Colonic mucosa (tissue), 4 donors: ENCODE measurements around the gene GSG1L. TPM values are rescaled to one million over a fixed set of nuclear protein-coding genes. Genes with fewer than 3 reads are reported as not detected.

ENCODE experiments used
- DNase-seq: peaks from one replicate; pipeline ENCODE4 v3.0.0-alpha.2; 2020
- H3K27ac ChIP-seq: fragments of 200-600 bp; one replicate; pipeline ENCODE4 v1.8.0; 2021
- H3K27me3 ChIP-seq: fragments of 200-600 bp; one replicate; pipeline ENCODE4 v1.8.0; 2021
- H3K36me3 ChIP-seq: fragments of 200-600 bp; one replicate; pipeline ENCODE4 v1.8.0; 2021
- H3K4me1 ChIP-seq: fragments of 200-600 bp; one replicate; pipeline ENCODE4 v1.8.0; 2021; ENCODE audit warnings: mild to moderate bottlenecking
- H3K4me3 ChIP-seq: fragments of 200-600 bp; one replicate; pipeline ENCODE4 v1.8.0; 2021
- H3K9ac ChIP-seq, 2 donors: one replicate each; pipeline ENCODE4 v1.7.0; 2013; ENCODE audit warnings: control low read depth in 2 of 2, low read depth in 2 of 2, low read length in 2 of 2
- H3K9me3 ChIP-seq: fragments of 200-600 bp; one replicate; pipeline ENCODE4 v1.8.0; 2021
- intact Hi-C: fragments of 100-400 bp; cut with DNase I; formaldehyde crosslinking; loops from one replicate; pipeline ENCODE4 v1.14.1; 2022
- total RNA-seq, 2 donors: library from RNA; stranded (reverse); fragmentation: NEBNext Ultra II Directional in 1 of 2; extraction: Animal tissue kit (Norgen Biotek cat#: 25700) in 1 of 2; gene quantifications; one replicate each; pipeline ENCODE4 v1.2.1, GENCODE V29; 2021
- TF ChIP-seq, protein P1 (sequence below): fragments of 200-600 bp; IDR thresholded peaks from one replicate; pipeline ENCODE4 v1.8.0; 2022; ENCODE audit warnings: antibody characterized with exemption, mild to moderate bottlenecking
- donor health status: healthy.
- donor health status: DM: no; HTN: no; CAD: no.
- donor health status: DM: no; HTN: no; CAD: no.

GSG1L gene
- total RNA-seq, 2 donors from 2014 or later: 0.13 to 0.15 TPM

DNA sequence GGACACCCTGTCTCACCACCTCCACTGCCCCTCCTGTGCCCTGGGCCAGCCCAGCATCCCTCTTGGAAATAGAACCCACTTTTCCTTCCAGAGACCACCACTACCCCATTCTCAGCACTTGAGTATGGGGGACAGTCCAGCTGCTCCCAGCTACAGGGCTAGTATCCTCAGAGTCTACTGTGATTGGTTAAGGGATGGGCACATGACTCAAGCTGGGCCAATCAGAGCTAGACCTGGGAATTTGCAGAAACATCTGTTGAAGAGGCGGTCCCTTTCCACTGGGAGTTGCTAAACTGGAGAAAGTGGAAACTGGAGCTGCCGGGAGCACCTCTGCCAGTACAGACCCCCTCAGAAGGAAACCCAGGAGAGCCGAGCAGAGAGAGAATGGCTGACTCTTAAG lies 156.6 kb downstream of the GSG1L start:
- intact Hi-C loops: loop anchor here (10.0 kb wide), 1 partner anchor 48 kb away; no protein-coding TSS in a partner anchor
- no peaks in the 10 kb centered on the region for H3K36me3 ChIP-seq
- H3K4me3 ChIP-seq: no peak overlapping the region
- H3K27ac ChIP-seq: no peak overlapping the region
- H3K9me3 ChIP-seq: no peaks in the 10 kb centered on the region
- no peak overlapping the region for H3K9ac ChIP-seq
- no peak for DNase-seq
- H3K27me3 ChIP-seq: no peaks in the 10 kb centered on the region
- H3K4me1 ChIP-seq: no peaks in the 10 kb centered on the region
- TF ChIP-seq, protein P1, sequence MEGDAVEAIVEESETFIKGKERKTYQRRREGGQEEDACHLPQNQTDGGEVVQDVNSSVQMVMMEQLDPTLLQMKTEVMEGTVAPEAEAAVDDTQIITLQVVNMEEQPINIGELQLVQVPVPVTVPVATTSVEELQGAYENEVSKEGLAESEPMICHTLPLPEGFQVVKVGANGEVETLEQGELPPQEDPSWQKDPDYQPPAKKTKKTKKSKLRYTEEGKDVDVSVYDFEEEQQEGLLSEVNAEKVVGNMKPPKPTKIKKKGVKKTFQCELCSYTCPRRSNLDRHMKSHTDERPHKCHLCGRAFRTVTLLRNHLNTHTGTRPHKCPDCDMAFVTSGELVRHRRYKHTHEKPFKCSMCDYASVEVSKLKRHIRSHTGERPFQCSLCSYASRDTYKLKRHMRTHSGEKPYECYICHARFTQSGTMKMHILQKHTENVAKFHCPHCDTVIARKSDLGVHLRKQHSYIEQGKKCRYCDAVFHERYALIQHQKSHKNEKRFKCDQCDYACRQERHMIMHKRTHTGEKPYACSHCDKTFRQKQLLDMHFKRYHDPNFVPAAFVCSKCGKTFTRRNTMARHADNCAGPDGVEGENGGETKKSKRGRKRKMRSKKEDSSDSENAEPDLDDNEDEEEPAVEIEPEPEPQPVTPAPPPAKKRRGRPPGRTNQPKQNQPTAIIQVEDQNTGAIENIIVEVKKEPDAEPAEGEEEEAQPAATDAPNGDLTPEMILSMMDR: no peak

DNA sequence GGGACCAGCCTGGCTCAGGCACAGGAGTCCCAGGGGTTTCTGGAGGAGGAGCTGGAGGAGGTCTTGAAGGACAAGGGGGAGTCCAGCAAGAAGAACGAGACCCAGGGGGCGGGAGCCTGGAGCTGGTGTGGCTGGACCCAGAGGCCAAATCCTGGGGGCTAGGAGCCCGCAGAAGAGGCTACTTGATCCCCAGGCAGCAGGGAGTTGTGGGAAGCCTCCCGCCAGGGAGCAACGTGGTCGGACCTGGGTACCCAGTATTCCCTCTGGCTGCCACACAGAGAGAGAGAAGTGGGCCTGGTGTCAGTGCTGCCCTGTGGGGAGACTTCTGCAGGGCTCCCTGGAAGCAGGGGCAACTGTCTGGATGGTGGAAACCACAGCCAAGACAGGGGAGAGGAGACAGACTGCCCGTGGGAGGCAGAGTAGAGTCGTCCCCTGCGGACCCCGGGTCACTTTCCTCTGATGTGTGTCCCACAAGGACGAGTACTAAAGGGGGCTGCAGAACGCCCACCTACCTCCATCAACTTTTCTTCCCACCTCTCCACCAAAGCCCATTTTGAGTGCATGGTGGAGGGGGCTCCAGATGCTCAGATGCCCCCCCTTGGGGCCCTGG lies 160.4 kb downstream of the GSG1L start:
- DNase-seq: no peak
- Histone ChIP-seq H3K27me3 (no peaks in the 10 kb centered on the region), H3K9me3 (no peaks in the 10 kb centered on the region), H3K4me1 (no peaks in the 10 kb centered on the region), H3K36me3 (no peaks in the 10 kb centered on the region), H3K9ac (no peak overlapping the region), H3K4me3 (no peak overlapping the region), H3K27ac (no peak overlapping the region)
- TF ChIP-seq, protein P1: no peak
- intact Hi-C loops: loop anchor here (10.0 kb wide), 1 partner anchor 52 kb away; no protein-coding TSS in a partner anchor

DNA sequence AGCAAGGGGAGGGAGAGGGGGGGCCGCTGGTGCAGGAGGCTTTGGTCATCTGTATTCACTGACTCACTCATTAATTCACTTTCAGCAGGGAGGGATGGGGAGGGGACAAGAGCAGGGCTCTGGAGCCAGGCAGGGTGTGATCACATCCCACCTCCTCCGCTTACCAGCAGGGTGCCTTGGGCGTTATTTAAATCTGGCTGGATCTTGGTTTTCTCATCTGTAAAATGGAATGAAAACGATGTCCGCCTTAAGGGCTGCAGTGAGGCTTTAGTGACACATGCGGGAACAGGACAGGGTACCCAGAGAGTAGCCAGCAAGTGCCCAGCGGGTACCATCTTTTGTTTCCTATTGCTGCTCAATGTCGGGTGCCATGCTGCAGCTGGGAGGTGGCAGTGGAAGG lies 161.0 kb downstream of the GSG1L start:
- no peak overlapping the region for H3K4me3 ChIP-seq
- DNase-seq: no peak
- H3K27ac ChIP-seq: no peak overlapping the region
- TF ChIP-seq, protein P1: no peak
- H3K9ac ChIP-seq: no peak overlapping the region
- no peaks in the 10 kb centered on the region for H3K4me1 ChIP-seq
- no peaks in the 10 kb centered on the region for H3K27me3 ChIP-seq
- H3K36me3 ChIP-seq: no peaks in the 10 kb centered on the region
- intact Hi-C loops: loop anchor here (10.0 kb wide), 1 partner anchor 52 kb away; no protein-coding TSS in a partner anchor
- H3K9me3 ChIP-seq: no peaks in the 10 kb centered on the region

DNA sequence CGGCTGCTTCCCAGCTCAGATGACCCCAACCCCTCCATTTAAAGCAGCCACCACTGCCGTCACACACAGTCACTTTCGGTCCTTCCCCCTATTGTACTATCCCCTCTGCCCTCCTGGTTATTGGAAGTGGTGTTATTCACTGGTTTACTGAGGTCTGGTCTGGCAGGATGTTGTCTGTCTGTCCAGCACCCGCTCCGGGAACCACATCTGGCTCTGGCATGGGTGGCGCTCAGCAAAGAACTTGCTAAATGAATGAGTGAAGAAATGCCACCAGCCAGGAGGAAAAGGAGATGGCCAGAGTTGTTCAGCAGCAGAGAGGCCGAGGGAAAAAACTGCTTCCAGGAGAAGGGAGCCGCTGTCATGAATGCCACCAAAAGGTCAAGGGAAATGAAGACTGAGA lies 161.6 kb downstream of the GSG1L start:
- intact Hi-C loops: loop anchor here (10.0 kb wide), 1 partner anchor 53 kb away; no protein-coding TSS in a partner anchor
- Histone ChIP-seq H3K4me3 (no peak overlapping the region), H3K4me1 (no peaks in the 10 kb centered on the region), H3K9me3 (no peaks in the 10 kb centered on the region), H3K27ac (no peak overlapping the region), H3K36me3 (no peaks in the 10 kb centered on the region), H3K27me3 (no peaks in the 10 kb centered on the region), H3K9ac (no peak overlapping the region)
- TF ChIP-seq, protein P1: no peak
- no peak for DNase-seq

DNA sequence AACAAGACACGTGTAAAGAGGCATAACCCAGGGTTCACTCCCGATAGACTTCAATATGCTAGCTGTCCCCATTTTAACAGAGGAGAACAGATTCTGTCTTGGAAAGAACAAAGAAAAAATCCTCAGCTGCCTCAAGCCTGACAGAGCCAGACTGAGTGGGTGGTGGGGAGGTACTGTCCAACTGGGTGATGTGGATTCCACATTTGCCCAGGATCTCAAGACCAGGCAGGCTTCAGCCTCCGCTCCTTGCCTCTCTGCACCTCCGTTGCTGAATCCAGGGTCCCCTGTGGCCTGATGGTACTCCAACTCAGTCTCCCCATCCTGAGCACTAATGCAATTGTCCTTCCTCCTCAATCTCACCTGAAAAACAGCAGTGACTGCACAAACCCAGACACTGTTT lies 163.8 kb downstream of the GSG1L start:
- Histone ChIP-seq H3K9me3 (no peaks in the 10 kb centered on the region), H3K36me3 (no peaks in the 10 kb centered on the region), H3K9ac (no peak overlapping the region), H3K27ac (no peak overlapping the region), H3K27me3 (no peaks in the 10 kb centered on the region), H3K4me1 (no peaks in the 10 kb centered on the region), H3K4me3 (no peak overlapping the region)
- no peak for DNase-seq
- TF ChIP-seq, protein P1: no peak
- intact Hi-C loops: loop anchor here (10.0 kb wide), 1 partner anchor 55 kb away; no protein-coding TSS in a partner anchor
